HEK293 (cell line): ENCODE data around the gene IL1B.

Experiments
- KLF9 ChIP-seq: fragments of 450-650 bp; formaldehyde crosslinking; IDR thresholded peaks from 2 replicates; pipeline ENCODE4 v1.5.1; 2016; ENCODE audit warnings: missing biosample characterization, missing genetic modification characterization, low read depth
- OSR2 ChIP-seq: fragments of 450-650 bp; formaldehyde crosslinking; IDR thresholded peaks from 2 replicates; pipeline ENCODE4 v1.5.1; 2016; ENCODE audit warnings: missing biosample characterization, missing genetic modification characterization
- PRDM1 ChIP-seq: fragments of 450-650 bp; formaldehyde crosslinking; IDR thresholded peaks from 2 replicates; pipeline ENCODE4; 2016; ENCODE audit warnings: missing biosample characterization, missing genetic modification characterization
- ZBTB21 ChIP-seq: fragments of 450-650 bp; formaldehyde crosslinking; IDR thresholded peaks from 2 replicates; pipeline ENCODE4 v1.5.1; 2017; ENCODE audit warnings: missing biosample characterization, missing genetic modification characterization
- ZBTB7A ChIP-seq: fragments of 450-650 bp; formaldehyde crosslinking; IDR thresholded peaks from 2 replicates; pipeline ENCODE4 v1.5.1; 2016; ENCODE audit warnings: low read depth, missing biosample characterization, missing genetic modification characterization
- ZNF223 ChIP-seq: fragments of 450-650 bp; formaldehyde crosslinking; IDR thresholded peaks from 2 replicates; pipeline ENCODE4 v1.5.1; 2016; ENCODE audit warnings: missing biosample characterization, missing genetic modification characterization
- ZNF423 ChIP-seq: fragments of 450-650 bp; formaldehyde crosslinking; IDR thresholded peaks from 2 replicates; pipeline ENCODE4 v1.5.1; 2016; ENCODE audit warnings: missing biosample characterization, missing genetic modification characterization
- ZNF558 ChIP-seq: fragments of 450-650 bp; formaldehyde crosslinking; IDR thresholded peaks from 2 replicates; pipeline ENCODE4 v1.5.1; 2016; ENCODE audit warnings: missing biosample characterization, missing genetic modification characterization
- ZNF785 ChIP-seq: fragments of 450-650 bp; formaldehyde crosslinking; IDR thresholded peaks from 2 replicates; pipeline ENCODE4 v1.5.1; 2016; ENCODE audit warnings: missing biosample characterization, missing genetic modification characterization
- TF ChIP-seq, protein P1 (sequence below): fragments of 450-650 bp; formaldehyde crosslinking; IDR thresholded peaks from 2 replicates; pipeline ENCODE4 v1.5.1; 2016; ENCODE audit warnings: missing biosample characterization, missing genetic modification characterization
- TF ChIP-seq, protein P2 (sequence below): fragments of 450-650 bp; formaldehyde crosslinking; IDR thresholded peaks from 2 replicates; pipeline ENCODE4 v1.5.1; 2016; ENCODE audit warnings: missing biosample characterization, missing genetic modification characterization
- TF ChIP-seq, protein P3 (sequence below): fragments of 450-650 bp; formaldehyde crosslinking; IDR thresholded peaks from 2 replicates; pipeline ENCODE4 v1.5.1; 2017; ENCODE audit warnings: missing biosample characterization, missing genetic modification characterization
- TF ChIP-seq, protein P4 (sequence below): fragments of 450-650 bp; formaldehyde crosslinking; IDR thresholded peaks from 2 replicates; pipeline ENCODE4 v1.5.1; 2016; ENCODE audit warnings: missing biosample characterization, missing genetic modification characterization, low read depth

DNA sequence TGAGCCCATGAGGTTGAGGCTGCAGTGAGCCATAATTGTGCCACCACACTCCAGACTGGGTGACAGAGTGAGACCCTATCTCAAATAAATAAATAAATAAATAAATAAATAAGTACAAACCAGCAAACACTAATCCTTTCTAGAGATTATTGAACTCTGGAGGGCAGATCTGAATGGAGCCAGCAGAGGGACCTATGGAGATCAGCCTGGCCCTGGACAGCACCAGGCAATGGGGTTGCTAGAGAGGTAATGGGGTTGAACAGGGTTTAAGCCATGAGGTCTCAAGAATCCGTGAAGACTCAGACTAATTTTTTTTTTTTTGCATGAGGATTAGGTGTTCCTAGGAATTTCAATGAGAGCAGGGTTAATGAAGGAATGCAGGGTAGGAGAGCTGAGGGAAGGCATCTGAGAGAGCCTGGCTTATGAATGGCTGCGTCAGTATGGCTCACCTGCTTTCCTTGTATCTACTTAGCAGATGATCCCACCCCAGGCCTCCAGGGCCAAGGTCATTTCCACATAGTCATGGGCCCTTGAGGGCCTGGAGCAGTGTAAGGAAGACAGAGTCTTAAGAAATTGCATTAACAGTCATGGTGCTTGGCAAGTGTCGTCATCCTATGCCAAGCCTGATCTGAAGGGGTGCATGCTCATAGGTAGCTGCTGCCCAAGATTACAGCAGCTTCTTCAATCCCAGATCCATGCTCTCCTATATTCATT is 39.8 kb upstream of the IL1B start:
- TF ChIP-seq, protein P1, sequence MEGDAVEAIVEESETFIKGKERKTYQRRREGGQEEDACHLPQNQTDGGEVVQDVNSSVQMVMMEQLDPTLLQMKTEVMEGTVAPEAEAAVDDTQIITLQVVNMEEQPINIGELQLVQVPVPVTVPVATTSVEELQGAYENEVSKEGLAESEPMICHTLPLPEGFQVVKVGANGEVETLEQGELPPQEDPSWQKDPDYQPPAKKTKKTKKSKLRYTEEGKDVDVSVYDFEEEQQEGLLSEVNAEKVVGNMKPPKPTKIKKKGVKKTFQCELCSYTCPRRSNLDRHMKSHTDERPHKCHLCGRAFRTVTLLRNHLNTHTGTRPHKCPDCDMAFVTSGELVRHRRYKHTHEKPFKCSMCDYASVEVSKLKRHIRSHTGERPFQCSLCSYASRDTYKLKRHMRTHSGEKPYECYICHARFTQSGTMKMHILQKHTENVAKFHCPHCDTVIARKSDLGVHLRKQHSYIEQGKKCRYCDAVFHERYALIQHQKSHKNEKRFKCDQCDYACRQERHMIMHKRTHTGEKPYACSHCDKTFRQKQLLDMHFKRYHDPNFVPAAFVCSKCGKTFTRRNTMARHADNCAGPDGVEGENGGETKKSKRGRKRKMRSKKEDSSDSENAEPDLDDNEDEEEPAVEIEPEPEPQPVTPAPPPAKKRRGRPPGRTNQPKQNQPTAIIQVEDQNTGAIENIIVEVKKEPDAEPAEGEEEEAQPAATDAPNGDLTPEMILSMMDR (tag by site-specific recombination): no peak
- TF ChIP-seq ZBTB7A (tag by site-specific recombination) (no peak), ZNF785 (tag by site-specific recombination) (no peak), ZBTB21 (tag by site-specific recombination) (no peak), ZNF423 (no peak), PRDM1 (tag by site-specific recombination) (no peak), ZNF558 (tag by site-specific recombination) (no peak), KLF9 (tag by site-specific recombination) (no peak), OSR2 (tag by site-specific recombination) (no peak), ZNF223 (tag by site-specific recombination) (no peak)
- TF ChIP-seq, protein P2, sequence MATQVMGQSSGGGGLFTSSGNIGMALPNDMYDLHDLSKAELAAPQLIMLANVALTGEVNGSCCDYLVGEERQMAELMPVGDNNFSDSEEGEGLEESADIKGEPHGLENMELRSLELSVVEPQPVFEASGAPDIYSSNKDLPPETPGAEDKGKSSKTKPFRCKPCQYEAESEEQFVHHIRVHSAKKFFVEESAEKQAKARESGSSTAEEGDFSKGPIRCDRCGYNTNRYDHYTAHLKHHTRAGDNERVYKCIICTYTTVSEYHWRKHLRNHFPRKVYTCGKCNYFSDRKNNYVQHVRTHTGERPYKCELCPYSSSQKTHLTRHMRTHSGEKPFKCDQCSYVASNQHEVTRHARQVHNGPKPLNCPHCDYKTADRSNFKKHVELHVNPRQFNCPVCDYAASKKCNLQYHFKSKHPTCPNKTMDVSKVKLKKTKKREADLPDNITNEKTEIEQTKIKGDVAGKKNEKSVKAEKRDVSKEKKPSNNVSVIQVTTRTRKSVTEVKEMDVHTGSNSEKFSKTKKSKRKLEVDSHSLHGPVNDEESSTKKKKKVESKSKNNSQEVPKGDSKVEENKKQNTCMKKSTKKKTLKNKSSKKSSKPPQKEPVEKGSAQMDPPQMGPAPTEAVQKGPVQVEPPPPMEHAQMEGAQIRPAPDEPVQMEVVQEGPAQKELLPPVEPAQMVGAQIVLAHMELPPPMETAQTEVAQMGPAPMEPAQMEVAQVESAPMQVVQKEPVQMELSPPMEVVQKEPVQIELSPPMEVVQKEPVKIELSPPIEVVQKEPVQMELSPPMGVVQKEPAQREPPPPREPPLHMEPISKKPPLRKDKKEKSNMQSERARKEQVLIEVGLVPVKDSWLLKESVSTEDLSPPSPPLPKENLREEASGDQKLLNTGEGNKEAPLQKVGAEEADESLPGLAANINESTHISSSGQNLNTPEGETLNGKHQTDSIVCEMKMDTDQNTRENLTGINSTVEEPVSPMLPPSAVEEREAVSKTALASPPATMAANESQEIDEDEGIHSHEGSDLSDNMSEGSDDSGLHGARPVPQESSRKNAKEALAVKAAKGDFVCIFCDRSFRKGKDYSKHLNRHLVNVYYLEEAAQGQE (tag by site-specific recombination): no peak
- TF ChIP-seq, protein P3, sequence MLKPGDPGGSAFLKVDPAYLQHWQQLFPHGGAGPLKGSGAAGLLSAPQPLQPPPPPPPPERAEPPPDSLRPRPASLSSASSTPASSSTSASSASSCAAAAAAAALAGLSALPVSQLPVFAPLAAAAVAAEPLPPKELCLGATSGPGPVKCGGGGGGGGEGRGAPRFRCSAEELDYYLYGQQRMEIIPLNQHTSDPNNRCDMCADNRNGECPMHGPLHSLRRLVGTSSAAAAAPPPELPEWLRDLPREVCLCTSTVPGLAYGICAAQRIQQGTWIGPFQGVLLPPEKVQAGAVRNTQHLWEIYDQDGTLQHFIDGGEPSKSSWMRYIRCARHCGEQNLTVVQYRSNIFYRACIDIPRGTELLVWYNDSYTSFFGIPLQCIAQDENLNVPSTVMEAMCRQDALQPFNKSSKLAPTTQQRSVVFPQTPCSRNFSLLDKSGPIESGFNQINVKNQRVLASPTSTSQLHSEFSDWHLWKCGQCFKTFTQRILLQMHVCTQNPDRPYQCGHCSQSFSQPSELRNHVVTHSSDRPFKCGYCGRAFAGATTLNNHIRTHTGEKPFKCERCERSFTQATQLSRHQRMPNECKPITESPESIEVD (tag by site-specific recombination): no peak
- TF ChIP-seq, protein P4, sequence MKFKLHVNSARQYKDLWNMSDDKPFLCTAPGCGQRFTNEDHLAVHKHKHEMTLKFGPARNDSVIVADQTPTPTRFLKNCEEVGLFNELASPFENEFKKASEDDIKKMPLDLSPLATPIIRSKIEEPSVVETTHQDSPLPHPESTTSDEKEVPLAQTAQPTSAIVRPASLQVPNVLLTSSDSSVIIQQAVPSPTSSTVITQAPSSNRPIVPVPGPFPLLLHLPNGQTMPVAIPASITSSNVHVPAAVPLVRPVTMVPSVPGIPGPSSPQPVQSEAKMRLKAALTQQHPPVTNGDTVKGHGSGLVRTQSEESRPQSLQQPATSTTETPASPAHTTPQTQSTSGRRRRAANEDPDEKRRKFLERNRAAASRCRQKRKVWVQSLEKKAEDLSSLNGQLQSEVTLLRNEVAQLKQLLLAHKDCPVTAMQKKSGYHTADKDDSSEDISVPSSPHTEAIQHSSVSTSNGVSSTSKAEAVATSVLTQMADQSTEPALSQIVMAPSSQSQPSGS (tag by site-specific recombination): no peak
